Testis (tissue), 3 donors: ENCODE results near the gene PKDREJ. TPM values are rescaled to one million over a fixed set of nuclear protein-coding genes. Genes with fewer than 3 reads are reported as not detected.

Experiments
- DNase-seq: peaks from one replicate; pipeline ENCODE4 v3.0.0-alpha.2; 2019
- H3K27ac ChIP-seq, 2 donors: fragments of 200-600 bp; sonication (generic); one replicate each; pipeline ENCODE4 v1.5.1; 2019
- H3K27me3 ChIP-seq: fragments of 200-600 bp; sonication (generic); one replicate; pipeline ENCODE4 v1.5.1; 2019
- H3K36me3 ChIP-seq: fragments of 200-600 bp; sonication (generic); one replicate; pipeline ENCODE4 v1.5.1; 2017; ENCODE audit warnings: low read depth; ENCODE audit errors: missing control alignments
- H3K4me1 ChIP-seq: fragments of 200-600 bp; sonication (generic); one replicate; pipeline ENCODE4 v1.5.1; 2019
- H3K4me3 ChIP-seq, 2 donors: fragments of 200-600 bp; sonication (generic); one replicate each; pipeline ENCODE4 v1.5.1; 2017 to 2019
- H3K9me3 ChIP-seq: fragments of 200-600 bp; sonication (generic); one replicate; pipeline ENCODE4 v1.5.1; 2017
- CTCF ChIP-seq, 3 experiments: fragments of 450-650 bp in 2 of 3; fragments of 200-600 bp in 1 of 3; sonication (generic) in 1 of 3; IDR thresholded peaks; one replicate each; pipeline ENCODE4 v1.5.1; 2016 to 2019; ENCODE audit warnings: antibody characterized with exemption in 3 of 3, mild to moderate bottlenecking in 2 of 3, moderate library complexity in 1 of 3
- POLR2A ChIP-seq: fragments of 450-650 bp; IDR thresholded peaks from one replicate; pipeline ENCODE4 v1.6.1; 2017; ENCODE audit warnings: antibody characterized with exemption, mild to moderate bottlenecking, moderate library complexity
- WGBS, 2 donors: methylation state at CpG; one replicate each; pipeline ENCODE4 v1.1.5; 2018; 5-methylcytosine and 5-hydroxymethylcytosine counted together
- intact Hi-C: fragments of 100-400 bp; cut with DNase I; formaldehyde crosslinking; loops from one replicate; pipeline ENCODE4 v1.15.1; 2023; ENCODE audit warnings: low total_unique reads
- polyA plus RNA-seq: library from polyadenylated mRNA; stranded (reverse); fragments of 350-450 nt; fragmentation: Illumina TruSeq; extraction: RNeasy Lipid Tissue Mini Kit (QIAGEN cat#74804); gene quantifications from one replicate; pipeline ENCODE4 v1.2.3, GENCODE V29; 2014; ENCODE audit warnings: low read depth, low replicate concordance; ENCODE audit not compliant: insufficient read depth
- total RNA-seq, 2 donors: library from RNA; depleted of rRNA; stranded (reverse); fragments of >200 nt; gene quantifications; one replicate each; pipeline ENCODE4 v1.2.3, GENCODE V29; 2016

The PKDREJ gene
- total and polyA plus RNA-seq, 3 donors from 2014 or later: 3.4 to 10.4 (median 5.0) TPM

- TF ChIP-seq POLR2A: no peak
- no peak for TF ChIP-seq CTCF (IDR thresholded peaks at IDR 0.05)
- WGBS, 2 donors: 94 to 96% methylated on average over 1 of the region's 1 CpG
- Histone ChIP-seq H3K4me3 (no peak overlapping the region), H3K9me3 (no peaks in the 10 kb centered on the region), H3K4me1 (no peaks in the 10 kb centered on the region), H3K27me3 (no peaks in the 10 kb centered on the region), H3K36me3 (no peaks in the 10 kb centered on the region), H3K27ac (no peak overlapping the region)
- intact Hi-C loops: no loop called here
- no peak for DNase-seq
These were observed 53.9 kb downstream of the PKDREJ start for GRCh38 chr22:46209262-46209661.

Other genes starting within 250 kb of the PKDREJ start
- gene PPARA, start 112.8 kb downstream of the PKDREJ start, total RNA-seq: 10 to 100 TPM; 18.1 to 19.9 TPM
- 4.8 TPM for gene PPARA, start 112.8 kb downstream of the PKDREJ start, polyA plus RNA-seq
- gene CDPF1, start 13.1 kb downstream of the PKDREJ start, total RNA-seq: 10 to 100 TPM; 11.0 to 12.2 TPM
- gene CDPF1, start 13.1 kb downstream of the PKDREJ start, polyA plus RNA-seq: 6.0 TPM
- 10 to 100 TPM; 36.4 to 44.2 TPM for gene TTC38, start 4.7 kb upstream of the PKDREJ start, total RNA-seq
- gene TTC38, start 4.7 kb upstream of the PKDREJ start, polyA plus RNA-seq: 15.7 TPM
- 1 to 10 TPM; 9.0 to 10.0 TPM for gene GTSE1, start 33.5 kb upstream of the PKDREJ start, total RNA-seq
- gene GTSE1, start 33.5 kb upstream of the PKDREJ start, polyA plus RNA-seq: 22.9 TPM
- gene TRMU, start 72.4 kb upstream of the PKDREJ start, total RNA-seq: 10 to 100 TPM; 57.3 to 63.5 TPM
- gene TRMU, start 72.4 kb upstream of the PKDREJ start, polyA plus RNA-seq: 24.8 TPM